Activated CD4-positive, alpha-beta T cell treated with anti-CD3 and anti-CD28 coated beads for 24 hours (primary cell): ENCODE data around the gene ELOVL6.
"Not testable (repeated sequence)": the region's sequence is repeated elsewhere in the genome, so short reads cannot be mapped to it uniquely, and the experiment has no call there.

Experiments used
- DNase-seq, 2 donors: peaks; one replicate each; pipeline ENCODE4 v3.0.0-alpha.2; 2020; ENCODE audit warnings: low read depth in 2 of 2

ELOVL6 gene

GRCh38 chr4:110160618-110161017 lies 37.8 kb downstream of the ELOVL6 start:
- DNase-seq: no peak

GRCh38 chr4:110159541-110159940 lies 38.9 kb downstream of the ELOVL6 start:
- DNase-seq: no peak

GRCh38 chr4:110157580-110157979 lies 40.8 kb downstream of the ELOVL6 start:
- DNase-seq: no peak

GRCh38 chr4:110157166-110157565 lies 41.2 kb downstream of the ELOVL6 start:
- DNase-seq: not testable (repeated sequence)

- no peak for DNase-seq
These were observed 42.0 kb downstream of the ELOVL6 start for GRCh38 chr4:110156442-110156841.

GRCh38 chr4:110155654-110156053 lies 42.8 kb downstream of the ELOVL6 start:
- DNase-seq: no peak

- DNase-seq: no peak
These were observed 43.8 kb downstream of the ELOVL6 start for GRCh38 chr4:110154582-110154981.

- no peak for DNase-seq
These were observed 46.0 kb downstream of the ELOVL6 start for GRCh38 chr4:110152386-110152785.

- DNase-seq: no peak
These were observed 49.3 kb downstream of the ELOVL6 start for GRCh38 chr4:110149089-110149488.

- DNase-seq: no peak
These were observed 56.0 kb downstream of the ELOVL6 start for GRCh38 chr4:110142461-110142860.

GRCh38 chr4:110139815-110140214 lies 58.6 kb downstream of the ELOVL6 start:
- DNase-seq: no peak

GRCh38 chr4:110139111-110139510 lies 59.3 kb downstream of the ELOVL6 start:
- no peak for DNase-seq

- DNase-seq: no peak
These were observed 59.9 kb downstream of the ELOVL6 start for GRCh38 chr4:110138551-110138950.

GRCh38 chr4:110137829-110138228 lies 60.6 kb downstream of the ELOVL6 start:
- no peak for DNase-seq

GRCh38 chr4:110135523-110135922 lies 62.9 kb downstream of the ELOVL6 start:
- DNase-seq: no peak

- no peak for DNase-seq
These were observed 63.3 kb downstream of the ELOVL6 start for GRCh38 chr4:110135076-110135475.

GRCh38 chr4:110134269-110134869 lies 64.0 kb downstream of the ELOVL6 start:
- no peak for DNase-seq

GRCh38 chr4:110132816-110133719 lies 65.3 kb downstream of the ELOVL6 start:
- DNase-seq: no peak

- DNase-seq: no peak
These were observed 66.5 kb downstream of the ELOVL6 start for GRCh38 chr4:110131916-110132315.

- no peak for DNase-seq
These were observed 67.6 kb downstream of the ELOVL6 start for GRCh38 chr4:110130576-110131358.

GRCh38 chr4:110129544-110129943 lies 68.9 kb downstream of the ELOVL6 start:
- no peak for DNase-seq

GRCh38 chr4:110128472-110128919 lies 69.9 kb downstream of the ELOVL6 start:
- DNase-seq: no peak
